ENCODE data around the gene PPHLN1. TPM values are rescaled to one million over a fixed set of nuclear protein-coding genes. Genes with fewer than 3 reads are reported as not detected.
"Not testable (repeated sequence)": the region's sequence is repeated elsewhere in the genome, so short reads cannot be mapped to it uniquely, and the experiment has no call there.

Gene PPHLN1
- total RNA-seq, 1 experiment from 2014 or later: 19.8 TPM

GRCh38 chr12:42349119-42350020, 23.4 kb downstream of the PPHLN1 start:
- H3K27me3 ChIP-seq, H3K4me3 ChIP-seq, DNase-seq, H3K9me3 ChIP-seq, H3K36me3 ChIP-seq: not testable (repeated sequence)

GRCh38 chr12:42350021-42350407, 24.0 kb downstream of the PPHLN1 start:
- H3K36me3 ChIP-seq, DNase-seq, H3K4me3 ChIP-seq, H3K27me3 ChIP-seq, H3K9me3 ChIP-seq: not testable (repeated sequence)

- no peak overlapping the region for H3K4me3 ChIP-seq
- H3K27me3 ChIP-seq: no peaks in the 10 kb centered on the region
- no peaks in the 10 kb centered on the region for H3K9me3 ChIP-seq
- H3K36me3 ChIP-seq: peaks cover 15% of the 10 kb centered on the region
- no peak for DNase-seq
Observed at GRCh38 chr12:42356344-42356743, 30.4 kb downstream of the PPHLN1 start.

GRCh38 chr12:42360747-42361403, 34.9 kb downstream of the PPHLN1 start:
- H3K4me3 ChIP-seq: no peak overlapping the region
- DNase-seq: no peak
- H3K36me3 ChIP-seq: peaks cover 16% of the 10 kb centered on the region
- H3K27me3 ChIP-seq: no peaks in the 10 kb centered on the region
- H3K9me3 ChIP-seq: no peaks in the 10 kb centered on the region

- Histone ChIP-seq H3K27me3 (no peaks in the 10 kb centered on the region), H3K36me3 (peaks cover 16% of the 10 kb centered on the region)
- DNase-seq: no peak
Observed at GRCh38 chr12:42361909-42362646, 36.1 kb downstream of the PPHLN1 start.

GRCh38 chr12:42362647-42363260, 36.8 kb downstream of the PPHLN1 start:
- Histone ChIP-seq H3K27me3 (no peaks in the 10 kb centered on the region), H3K9me3 (no peaks in the 10 kb centered on the region), H3K4me3 (no peak overlapping the region), H3K36me3 (peaks cover 14% of the 10 kb centered on the region)
- DNase-seq: no peak

More at GRCh38 chr12:42361909-42362646, 36.1 kb downstream of the PPHLN1 start:
- no peak overlapping the region for H3K4me3 ChIP-seq
- H3K9me3 ChIP-seq: no peaks in the 10 kb centered on the region

GRCh38 chr12:42364692-42365091, 38.7 kb downstream of the PPHLN1 start:
- H3K9me3 ChIP-seq: no peaks in the 10 kb centered on the region
- H3K27me3 ChIP-seq: no peaks in the 10 kb centered on the region
- no peak overlapping the region for H3K4me3 ChIP-seq
- DNase-seq: no peak
- H3K36me3 ChIP-seq: peaks cover 6% of the 10 kb centered on the region

GRCh38 chr12:42365486-42365885, 39.5 kb downstream of the PPHLN1 start:
- H3K36me3 ChIP-seq: peaks cover 6% of the 10 kb centered on the region
- no peak for DNase-seq
- no peaks in the 10 kb centered on the region for H3K27me3 ChIP-seq
- H3K9me3 ChIP-seq: no peaks in the 10 kb centered on the region
- H3K4me3 ChIP-seq: no peak overlapping the region

- Histone ChIP-seq H3K27me3 (no peaks in the 10 kb centered on the region), H3K4me3 (no peak overlapping the region), H3K9me3 (no peaks in the 10 kb centered on the region), H3K36me3 (peaks cover 2% of the 10 kb centered on the region)
- no peak for DNase-seq
Observed at GRCh38 chr12:42370013-42370412, 44.0 kb downstream of the PPHLN1 start.

- Histone ChIP-seq H3K36me3 (peaks cover 18% of the 10 kb centered on the region), H3K27me3 (no peaks in the 10 kb centered on the region), H3K4me3 (no peak overlapping the region), H3K9me3 (no peaks in the 10 kb centered on the region)
- no peak for DNase-seq
Observed at GRCh38 chr12:42372154-42372791, 46.3 kb downstream of the PPHLN1 start.

- Histone ChIP-seq H3K36me3 (peaks cover 18% of the 10 kb centered on the region), H3K9me3 (no peaks in the 10 kb centered on the region), H3K27me3 (no peaks in the 10 kb centered on the region), H3K4me3 (no peak overlapping the region)
- DNase-seq: no peak
Observed at GRCh38 chr12:42373669-42374068, 47.7 kb downstream of the PPHLN1 start.

GRCh38 chr12:42380733-42381132, 54.8 kb downstream of the PPHLN1 start:
- Histone ChIP-seq H3K9me3 (no peaks in the 10 kb centered on the region), H3K4me3 (no peak overlapping the region), H3K27me3 (no peaks in the 10 kb centered on the region), H3K36me3 (peaks cover 8% of the 10 kb centered on the region)
- no peak for DNase-seq

GRCh38 chr12:42382013-42382696, 56.2 kb downstream of the PPHLN1 start:
- Histone ChIP-seq H3K9me3 (no peaks in the 10 kb centered on the region), H3K27me3 (no peaks in the 10 kb centered on the region), H3K36me3 (no peaks in the 10 kb centered on the region; the same call in none of the 2 replicates), H3K4me3 (no peak overlapping the region)
- DNase-seq: no peak

GRCh38 chr12:42385326-42385841, 59.4 kb downstream of the PPHLN1 start:
- no peaks in the 10 kb centered on the region for H3K27me3 ChIP-seq
- DNase-seq: no peak
- H3K36me3 ChIP-seq: peaks cover 7% of the 10 kb centered on the region
- no peaks in the 10 kb centered on the region for H3K9me3 ChIP-seq
- no peak overlapping the region for H3K4me3 ChIP-seq

GRCh38 chr12:42386308-42386707, 60.3 kb downstream of the PPHLN1 start:
- H3K4me3 ChIP-seq: no peak overlapping the region
- peaks cover 7% of the 10 kb centered on the region for H3K36me3 ChIP-seq
- no peak for DNase-seq
- no peaks in the 10 kb centered on the region for H3K9me3 ChIP-seq
- no peaks in the 10 kb centered on the region for H3K27me3 ChIP-seq

GRCh38 chr12:42388086-42388485, 62.1 kb downstream of the PPHLN1 start:
- not testable (repeated sequence) for H3K36me3 ChIP-seq, H3K9me3 ChIP-seq, H3K4me3 ChIP-seq, DNase-seq, H3K27me3 ChIP-seq
